Endothelial cell of umbilical vein (primary cell): ENCODE data around the gene CNOT6. TPM values are rescaled to one million over a fixed set of nuclear protein-coding genes. Genes with fewer than 3 reads are reported as not detected.

Experiments
- BruUV-seq: library from RNA; stranded (reverse); fragments of 400-500 nt; replicated peaks from 2 replicates; lab custom pipeline; 2021; lab: Mats Ljungman, UMichigan
- CTCF ChIA-PET: fragments of 300-600, 350-600 bp; sonication (Branson Sonifier 250); formaldehyde crosslinking; loops from one replicate; lab custom pipeline; 2021; ENCODE audit warnings: antibody characterized with exemption, inconsistent platforms; lab: Charles Lee
- POLR2A ChIA-PET: fragments of 300-600, 350-600 bp; sonication (Branson Sonifier 250); formaldehyde crosslinking; loops from one replicate; lab custom pipeline; 2021; ENCODE audit warnings: antibody characterized with exemption, inconsistent platforms; lab: Charles Lee
- DNase-seq: peaks from one replicate; pipeline ENCODE4 v3.0.0-alpha.2; 2011; ENCODE audit warnings: low read depth, low spot score
- FAIRE-seq: peaks from 2 replicates; lab custom pipeline; 2011; peaks lifted over from hg19 to GRCh38; lab: Jason Lieb, UNC
- H2AFZ ChIP-seq: 2 replicates; pipeline ENCODE4 v1.6.0; 2012; ENCODE audit warnings: low read depth, low read length, control low read depth, inconsistent platforms
- H3K27ac ChIP-seq: 2 replicates; pipeline ENCODE4 v1.5.1; 2011; ENCODE audit warnings: low read depth, mild to moderate bottlenecking, control low read depth, low read length, moderate library complexity; ENCODE audit not compliant: insufficient read depth
- H3K27me3 ChIP-seq, 2 experiments: 2 replicates each; pipeline versions ENCODE4 v1.6.0 to v1.6.1; 2011; ENCODE audit warnings: low read length in 2 of 2, mixed read lengths in 1 of 2; ENCODE audit not compliant: control insufficient read depth in 2 of 2, insufficient read depth in 2 of 2
- H3K36me3 ChIP-seq, 2 experiments: 2 replicates in 1 of 2; 3 replicates in 1 of 2; pipeline ENCODE4 v1.5.1; 2011; ENCODE audit warnings: low read length in 2 of 2, mild to moderate bottlenecking in 1 of 2, moderate library complexity in 1 of 2; ENCODE audit not compliant: control insufficient read depth in 2 of 2, insufficient read depth in 2 of 2; ENCODE audit errors: extremely low read depth in 1 of 2
- H3K4me1 ChIP-seq: 3 replicates; pipeline ENCODE4 v1.5.1; 2011; ENCODE audit warnings: mild to moderate bottlenecking, low read length; ENCODE audit not compliant: control insufficient read depth, insufficient read depth; ENCODE audit errors: extremely low read depth
- H3K4me2 ChIP-seq: 2 replicates; pipeline ENCODE4 v1.6.1; 2011; ENCODE audit warnings: low read length, control low read depth, mixed read lengths; ENCODE audit not compliant: insufficient read depth
- H3K4me3 ChIP-seq, 3 experiments: fragments of 200-600 bp in 1 of 3; sonication (generic), shearing (Covaris generic) in 1 of 3; replicated peaks in 1 of 3; 2 replicates each; pipeline ENCODE4 v1.5.1; 2011 to 2016; ENCODE audit warnings: control low read depth in 3 of 3, low read length in 3 of 3, mild to moderate bottlenecking in 2 of 3, inconsistent platforms in 1 of 3, low read depth in 1 of 3, moderate library complexity in 1 of 3; ENCODE audit not compliant: insufficient read depth in 1 of 3
- H3K79me2 ChIP-seq: 2 replicates; pipeline ENCODE4 v1.6.0; 2012; ENCODE audit warnings: low read length, inconsistent platforms; ENCODE audit not compliant: control insufficient read depth, insufficient read depth
- H3K9ac ChIP-seq: replicated peaks from 2 replicates; pipeline ENCODE3; 2011; ENCODE audit warnings: low read length, control low read depth; ENCODE audit not compliant: insufficient read depth; ENCODE audit errors: extremely low read depth
- H3K9me1 ChIP-seq: replicated peaks from 3 replicates; pipeline ENCODE4 v1.6.0; 2011; ENCODE audit warnings: mild to moderate bottlenecking, low read length; ENCODE audit not compliant: control insufficient read depth, insufficient read depth; ENCODE audit errors: extremely low read depth
- H3K9me3 ChIP-seq: replicated peaks from 2 replicates; pipeline ENCODE4 v1.5.1; 2012; ENCODE audit warnings: low read length, inconsistent platforms; ENCODE audit not compliant: control insufficient read depth, insufficient read depth
- H4K20me1 ChIP-seq: replicated peaks from 2 replicates; pipeline ENCODE3; 2011; ENCODE audit warnings: mild to moderate bottlenecking, low read length; ENCODE audit not compliant: control insufficient read depth, insufficient read depth; ENCODE audit errors: extremely low read depth
- CTCF ChIP-seq, 2 donors: IDR thresholded peaks; 1 replicate in 1 of 2; 2 replicates in 1 of 2; pipeline ENCODE4 v1.5.1; 2011; ENCODE audit warnings: low read length in 2 of 2, mild to moderate bottlenecking in 2 of 2, moderate library complexity in 2 of 2, control low read depth in 1 of 2, inconsistent platforms in 1 of 2, low read depth in 1 of 2; ENCODE audit not compliant: insufficient read depth in 1 of 2; ENCODE audit errors: extremely low read depth in 1 of 2
- EZH2 ChIP-seq: IDR thresholded peaks from 2 replicates; pipeline ENCODE4 v1.6.1; 2012; ENCODE audit warnings: borderline replicate concordance, low read depth, mild to moderate bottlenecking, moderate library complexity, low read length, inconsistent platforms; ENCODE audit not compliant: severe bottlenecking
- FOS ChIP-seq: IDR thresholded peaks from 2 replicates; pipeline ENCODE4 v1.6.1; 2011; ENCODE audit warnings: mild to moderate bottlenecking, low read length, moderate library complexity, borderline replicate concordance; ENCODE audit not compliant: insufficient read depth
- GATA2 ChIP-seq: IDR thresholded peaks from 2 replicates; pipeline ENCODE4 v1.7.0; 2011; ENCODE audit warnings: low read depth, mild to moderate bottlenecking, moderate library complexity, mixed read lengths, low read length; ENCODE audit not compliant: insufficient read length, insufficient read depth
- JUN ChIP-seq: IDR thresholded peaks from 2 replicates; pipeline ENCODE4 v1.6.1; 2011; ENCODE audit warnings: borderline replicate concordance, low read depth; ENCODE audit not compliant: insufficient read length, insufficient read depth
- MAX ChIP-seq: IDR thresholded peaks from 2 replicates; pipeline ENCODE4 v1.6.1; 2011; ENCODE audit not compliant: insufficient read depth, insufficient read length
- MYC ChIP-seq: IDR thresholded peaks from one replicate; pipeline ENCODE4 v1.6.1; 2011; ENCODE audit warnings: mild to moderate bottlenecking, low read depth, low read length
- POLR2A ChIP-seq: IDR thresholded peaks from 2 replicates; pipeline ENCODE4 v1.6.1; 2012; ENCODE audit warnings: low read depth, mild to moderate bottlenecking, control low read depth, low read length
- POLR2AphosphoS5 ChIP-seq: IDR thresholded peaks from 2 replicates; pipeline ENCODE4 v1.6.1; 2012; ENCODE audit warnings: low read depth, mild to moderate bottlenecking, control low read depth, low read length, moderate library complexity; ENCODE audit not compliant: insufficient read depth
- dilution Hi-C: fragments of 300-500 bp; cut with MboI; formaldehyde crosslinking; loops from one replicate; pipeline ENCODE4 v1.15.0; 2019; ENCODE audit warnings: low sequenced_read_pairs; ENCODE audit not compliant: extremely low pct_ligation_motif_present
- intact Hi-C: fragments of 100-400 bp; cut with micrococcal nuclease; formaldehyde crosslinking; loops from one replicate; pipeline ENCODE4 v1.10.0; 2022
- polyA plus RNA-seq, 4 experiments: library from polyadenylated mRNA; depleted of rRNA in 3 of 4; stranded (reverse) in 3 of 4; unstranded in 1 of 4; fragments of >200 nt; gene quantifications; 2 replicates each; pipeline versions ENCODE4 v1.2.1 to v1.2.3, GENCODE V29; 2011 to 2012; ENCODE audit warnings: missing spikeins in 1 of 4
- total RNA-seq: library from RNA; stranded (reverse); gene quantifications from 2 replicates; pipeline ENCODE4 v1.2.3, GENCODE V29; 2021

Gene CNOT6
- total and polyA plus RNA-seq, 2 donors (not counting 3 experiments of a cell fraction or from before 2014, with no cell fraction given) = 9.2 to 33.8 TPM

- Histone ChIP-seq H3K4me3 (no peak overlapping the region), H3K9ac (no peak overlapping the region), H3K4me1 (peaks cover 7% of the 10 kb centered on the region), H2AFZ (no peak overlapping the region), H4K20me1 (no peaks in the 10 kb centered on the region), H3K79me2 (no peaks in the 10 kb centered on the region), H3K9me1 (no peaks in the 10 kb centered on the region), H3K27me3 (no peaks in the 10 kb centered on the region), H3K9me3 (no peaks in the 10 kb centered on the region), H3K36me3 (peaks cover 0 to 25% of the 10 kb centered on the region in 2 experiments), H3K4me2 (no peak overlapping the region), H3K27ac (no peak overlapping the region)
- ChIA-PET POLR2A (no interaction called here), CTCF (interaction anchor here (1.2 to 2.0 kb wide), 2 partner anchors 19 to 93 kb away, joined by 3 to 8 read pairs; no protein-coding TSS in a partner anchor)
- TF ChIP-seq EZH2 (no peak), JUN (no peak)
- no TSS peak for BruUV-seq
- FAIRE-seq (no peak), DNase-seq (no peak)
- intact Hi-C loops = no loop called here
- dilution Hi-C loops = no loop called here
Observed at GRCh38 chr5:180625125-180625790, 131.1 kb downstream of the CNOT6 start.

- Histone ChIP-seq H3K79me2 (no peaks in the 10 kb centered on the region), H3K9me3 (no peaks in the 10 kb centered on the region), H3K9me1 (no peaks in the 10 kb centered on the region), H3K27ac (no peak overlapping the region), H4K20me1 (no peaks in the 10 kb centered on the region), H3K4me2 (no peak overlapping the region), H3K27me3 (no peaks in the 10 kb centered on the region), H3K4me1 (peaks cover 7% of the 10 kb centered on the region), H2AFZ (no peak overlapping the region), H3K36me3 (peaks cover 0 to 21% of the 10 kb centered on the region in 2 experiments), H3K4me3 (no peak overlapping the region), H3K9ac (no peak overlapping the region)
- POLR2A ChIA-PET = no interaction called here
- no peak for FAIRE-seq
- no peak for TF ChIP-seq EZH2
- TF ChIP-seq MYC = no peak
- TF ChIP-seq FOS = no peak
- no peak for TF ChIP-seq POLR2AphosphoS5
- no peak for TF ChIP-seq CTCF (IDR thresholded peaks at IDR 0.05; ENCODE audit: extremely low read depth in 1 of 2, insufficient read depth in 1 of 2, low read depth in 1 of 2, low read length in 2 of 2)
- no peak for TF ChIP-seq POLR2A
- TF ChIP-seq GATA2 = no peak
- TF ChIP-seq MAX = no peak
- no peak for TF ChIP-seq JUN
- no TSS peak for BruUV-seq
- CTCF ChIA-PET = interaction anchor here (2.0 kb wide), 1 partner anchor 20 kb away, joined by 8 read pairs; no protein-coding TSS in a partner anchor
- no peak for DNase-seq
- intact Hi-C loops (no loop called here), dilution Hi-C loops (no loop called here)
Observed at GRCh38 chr5:180625791-180626660, 131.8 kb downstream of the CNOT6 start.
